Peyer's patch (tissue), 4 donors: ENCODE results near the gene PTPN18. TPM values are rescaled to one million over a fixed set of nuclear protein-coding genes. Genes with fewer than 3 reads are reported as not detected.

Experiments
- DNase-seq, 3 donors: peaks; one replicate each; pipeline ENCODE4 v3.0.0-alpha.2; 2017 to 2019
- H3K27ac ChIP-seq, 4 donors: fragments of 200-600 bp; sonication (generic); one replicate each; pipeline ENCODE4 v1.5.1; 2016 to 2019
- H3K27me3 ChIP-seq, 2 donors: fragments of 200-600 bp; sonication (generic); one replicate each; pipeline ENCODE4 v1.5.1; 2019
- H3K36me3 ChIP-seq, 3 donors: fragments of 200-600 bp; sonication (generic); one replicate each; pipeline ENCODE4 v1.5.1; 2016 to 2019
- H3K4me1 ChIP-seq, 4 donors: fragments of 200-600 bp; sonication (generic); one replicate each; pipeline ENCODE4 v1.5.1; 2016 to 2019
- H3K4me3 ChIP-seq, 4 donors: fragments of 200-600 bp; sonication (generic); 1 replicate in 3 of 4; 2 replicates in 1 of 4; pipeline ENCODE4 v1.5.1; 2016 to 2019; ENCODE audit warnings: mild to moderate bottlenecking in 1 of 4
- H3K9me3 ChIP-seq, 4 donors: fragments of 200-600 bp; sonication (generic); one replicate each; pipeline ENCODE4 v1.5.1; 2016 to 2019; ENCODE audit warnings: mild to moderate bottlenecking in 1 of 4
- POLR2A ChIP-seq, 2 donors: fragments of 450-650 bp; IDR thresholded peaks; one replicate each; pipeline ENCODE4 v1.5.1; 2017; ENCODE audit warnings: antibody characterized with exemption in 2 of 2, mild to moderate bottlenecking in 2 of 2, moderate library complexity in 2 of 2
- total RNA-seq, 4 donors: library from RNA; depleted of rRNA; stranded (reverse); fragments of >200 nt; gene quantifications; one replicate each; pipeline ENCODE4 v1.1.0, GENCODE V29; 2016
- TF ChIP-seq, protein P1 (sequence below), 6 experiments: fragments of 450-650 bp in 4 of 6; fragments of 200-600 bp in 2 of 6; sonication (generic) in 1 of 6; IDR thresholded peaks; one replicate each; pipeline ENCODE4 v1.5.1; 2017 to 2019; ENCODE audit warnings: antibody characterized with exemption in 6 of 6, mild to moderate bottlenecking in 3 of 6, moderate library complexity in 1 of 6

PTPN18 gene
- total RNA-seq, 4 donors from 2014 or later: 137 to 208 (median 169) TPM

DNA sequence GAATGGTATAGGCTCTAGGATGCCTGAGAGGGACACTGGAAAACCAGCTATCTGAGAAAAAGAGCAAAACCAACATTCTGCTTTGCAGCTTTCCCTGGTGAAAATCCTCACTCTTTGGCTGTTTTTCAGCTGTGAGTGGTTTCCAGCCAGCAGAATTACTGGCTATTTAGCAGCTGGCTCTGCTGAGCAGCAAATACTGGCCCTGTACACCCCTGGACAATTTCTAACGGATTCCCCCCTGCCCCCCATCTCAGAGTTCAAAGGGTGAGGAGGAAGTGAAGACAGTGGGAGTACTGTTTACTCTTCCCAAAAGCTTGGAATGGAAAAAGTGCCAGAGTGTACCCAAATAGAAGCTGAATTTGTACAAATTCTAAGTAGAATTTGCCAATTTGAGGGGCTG lies 39.3 kb upstream of the PTPN18 start:
- Histone ChIP-seq H3K36me3 (no peaks in the 10 kb centered on the region), H3K4me3 (no peak overlapping the region), H3K4me1 (no peaks in the 10 kb centered on the region), H3K27me3 (no peaks in the 10 kb centered on the region), H3K9me3 (no peaks in the 10 kb centered on the region), H3K27ac (no peak overlapping the region)
- TF ChIP-seq, protein P1, sequence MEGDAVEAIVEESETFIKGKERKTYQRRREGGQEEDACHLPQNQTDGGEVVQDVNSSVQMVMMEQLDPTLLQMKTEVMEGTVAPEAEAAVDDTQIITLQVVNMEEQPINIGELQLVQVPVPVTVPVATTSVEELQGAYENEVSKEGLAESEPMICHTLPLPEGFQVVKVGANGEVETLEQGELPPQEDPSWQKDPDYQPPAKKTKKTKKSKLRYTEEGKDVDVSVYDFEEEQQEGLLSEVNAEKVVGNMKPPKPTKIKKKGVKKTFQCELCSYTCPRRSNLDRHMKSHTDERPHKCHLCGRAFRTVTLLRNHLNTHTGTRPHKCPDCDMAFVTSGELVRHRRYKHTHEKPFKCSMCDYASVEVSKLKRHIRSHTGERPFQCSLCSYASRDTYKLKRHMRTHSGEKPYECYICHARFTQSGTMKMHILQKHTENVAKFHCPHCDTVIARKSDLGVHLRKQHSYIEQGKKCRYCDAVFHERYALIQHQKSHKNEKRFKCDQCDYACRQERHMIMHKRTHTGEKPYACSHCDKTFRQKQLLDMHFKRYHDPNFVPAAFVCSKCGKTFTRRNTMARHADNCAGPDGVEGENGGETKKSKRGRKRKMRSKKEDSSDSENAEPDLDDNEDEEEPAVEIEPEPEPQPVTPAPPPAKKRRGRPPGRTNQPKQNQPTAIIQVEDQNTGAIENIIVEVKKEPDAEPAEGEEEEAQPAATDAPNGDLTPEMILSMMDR (IDR thresholded peaks at IDR 0.05): no peak
- TF ChIP-seq POLR2A (IDR thresholded peaks at IDR 0.05): no peak
- DNase-seq: no peak

DNA sequence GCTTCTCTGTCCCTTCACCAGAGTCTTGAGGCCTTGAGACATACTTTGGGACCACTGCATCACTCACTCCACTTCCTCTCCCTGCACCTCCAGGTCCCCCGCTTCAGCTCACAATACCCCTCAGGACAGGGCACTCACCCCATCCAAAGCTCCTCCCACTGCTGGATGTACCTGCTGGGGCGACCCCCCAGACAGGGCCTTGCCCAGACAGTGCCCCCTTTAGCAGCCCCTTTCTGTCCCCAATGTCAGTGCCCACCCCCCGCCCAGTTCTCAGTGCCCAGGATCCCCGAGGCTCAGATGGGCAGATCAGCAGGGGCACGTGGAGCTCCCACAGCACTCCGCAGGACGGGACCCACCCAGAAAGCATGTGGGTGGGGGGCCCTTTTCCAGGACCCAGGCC lies 37.0 kb upstream of the PTPN18 start:
- Histone ChIP-seq H3K27ac (no peak overlapping the region), H3K36me3 (no peaks in the 10 kb centered on the region), H3K4me1 (no peaks in the 10 kb centered on the region), H3K4me3 (no peak overlapping the region), H3K9me3 (no peaks in the 10 kb centered on the region), H3K27me3 (no peaks in the 10 kb centered on the region)
- TF ChIP-seq, protein P1 (IDR thresholded peaks at IDR 0.05): no peak
- no peak for TF ChIP-seq POLR2A (IDR thresholded peaks at IDR 0.05)
- no peak for DNase-seq

DNA sequence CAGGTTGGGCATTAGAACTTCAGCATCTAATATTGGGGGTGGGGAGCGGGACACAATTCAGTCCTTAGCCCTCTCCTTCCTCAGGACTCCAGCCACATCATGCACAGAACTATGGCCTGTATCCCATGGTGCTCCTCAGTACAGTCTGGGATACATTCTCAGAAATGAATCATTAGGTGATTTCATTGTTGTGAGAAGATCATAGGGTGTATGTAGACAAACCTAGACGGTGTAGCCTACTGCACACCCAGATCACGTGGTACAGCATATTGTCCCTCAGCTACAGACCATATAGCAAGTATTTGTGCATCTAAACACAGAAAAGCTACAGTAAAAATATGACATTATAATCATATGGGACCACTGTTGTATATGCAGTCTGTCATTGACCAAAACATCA lies 36.3 kb upstream of the PTPN18 start:
- Histone ChIP-seq H3K4me1 (no peaks in the 10 kb centered on the region), H3K36me3 (no peaks in the 10 kb centered on the region), H3K4me3 (no peak overlapping the region), H3K27me3 (no peaks in the 10 kb centered on the region), H3K9me3 (no peaks in the 10 kb centered on the region), H3K27ac (no peak overlapping the region)
- no peak for TF ChIP-seq POLR2A (IDR thresholded peaks at IDR 0.05)
- TF ChIP-seq, protein P1 (IDR thresholded peaks at IDR 0.05): no peak
- DNase-seq: no peak

DNA sequence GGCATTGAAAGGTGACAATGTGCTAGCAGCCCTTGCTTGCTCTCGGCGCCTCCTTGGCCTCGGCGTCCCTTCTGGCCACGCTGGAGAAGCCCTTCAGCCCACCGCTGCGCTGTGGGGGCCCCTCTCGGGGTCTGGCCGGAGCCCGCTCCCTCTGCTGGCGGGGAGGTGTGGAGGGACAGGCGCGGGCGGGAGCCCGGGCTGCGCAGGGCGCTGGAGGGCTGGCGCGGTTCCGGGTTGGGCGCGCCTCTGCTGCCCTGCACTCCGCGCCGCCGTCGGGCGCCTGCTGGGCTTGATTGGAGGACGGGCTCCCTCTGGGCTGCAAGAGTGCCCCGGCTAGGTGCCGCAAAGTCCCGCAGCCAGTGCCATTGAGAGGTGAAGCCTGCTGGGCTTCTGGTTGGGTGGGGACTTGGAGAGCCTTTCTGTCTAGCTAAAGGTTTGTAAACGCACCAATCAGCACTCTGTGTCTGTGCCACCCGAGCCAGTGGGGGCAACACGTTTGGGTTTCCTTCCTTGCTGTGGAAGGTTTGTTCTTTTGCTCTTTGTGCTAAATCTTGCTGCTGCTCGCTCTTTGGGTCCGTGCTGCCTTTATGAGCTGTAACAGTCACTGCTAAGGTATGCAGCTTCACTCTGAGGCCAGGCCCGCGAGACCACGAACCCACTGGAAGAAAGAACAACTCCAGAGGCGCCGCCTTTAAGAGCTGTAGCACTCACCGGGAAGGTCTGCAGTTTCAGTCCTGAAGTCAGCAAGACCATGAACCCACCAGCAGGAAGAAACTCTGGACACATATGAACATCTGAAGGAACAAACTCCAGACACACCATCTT lies 27.9 kb upstream of the PTPN18 start:
- Histone ChIP-seq H3K4me1 (peaks cover 0 to 4% (median 0%) of the 10 kb centered on the region in 4 donors), H3K27ac (no peak overlapping the region), H3K27me3 (no peaks in the 10 kb centered on the region), H3K4me3 (no peak overlapping the region), H3K36me3 (no peaks in the 10 kb centered on the region), H3K9me3 (no peaks in the 10 kb centered on the region)
- no peak for DNase-seq
- TF ChIP-seq, protein P1 (IDR thresholded peaks at IDR 0.05): no peak
- no peak for TF ChIP-seq POLR2A (IDR thresholded peaks at IDR 0.05)

DNA sequence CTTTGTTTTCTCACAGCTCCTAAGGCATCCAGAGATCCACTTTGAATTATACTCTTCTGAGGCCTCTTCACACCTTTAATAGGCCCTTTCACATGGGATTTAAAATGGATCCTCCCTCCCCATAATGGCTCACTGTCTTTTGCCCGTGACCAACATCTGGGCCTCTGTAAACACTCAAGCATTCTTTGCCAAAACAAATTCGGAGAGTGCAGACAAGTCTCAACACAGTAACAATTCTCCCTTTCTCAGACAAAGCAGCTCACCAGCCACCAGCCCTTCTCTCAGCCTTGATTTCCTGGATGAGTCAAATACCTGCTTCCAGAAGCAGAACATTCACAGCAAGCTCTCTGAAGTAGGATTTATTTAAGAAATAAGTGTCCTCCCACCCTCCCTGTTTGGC lies 27.1 kb upstream of the PTPN18 start:
- H3K27me3 ChIP-seq: no peaks in the 10 kb centered on the region
- H3K4me1 ChIP-seq: peaks cover 0 to 4% (median 0%) of the 10 kb centered on the region in 4 donors
- H3K27ac ChIP-seq: no peak overlapping the region
- H3K36me3 ChIP-seq: no peaks in the 10 kb centered on the region
- DNase-seq: no peak
- H3K9me3 ChIP-seq: no peaks in the 10 kb centered on the region
- H3K4me3 ChIP-seq: no peak overlapping the region
- TF ChIP-seq, protein P1 (IDR thresholded peaks at IDR 0.05): no peak
- TF ChIP-seq POLR2A (IDR thresholded peaks at IDR 0.05): no peak
